ENCODE results near the gene PRIMA1. TPM values are rescaled to one million over a fixed set of nuclear protein-coding genes. Genes with fewer than 3 reads are reported as not detected.

Gene PRIMA1
- total RNA-seq, 1 experiment from 2014 or later: 1.0 TPM

- no peak overlapping the region for H3K4me3 ChIP-seq (ENCODE audit: low read depth, low read length)
- H3K27ac Mint-ChIP-seq (ENCODE audit: unreplicated experiment): no peak overlapping the region
- H3K36me3 Mint-ChIP-seq (ENCODE audit: insufficient read depth, unreplicated experiment): no peaks in the 10 kb centered on the region
- BruUV-seq (replicated peaks): no TSS peak
- H3K4me3 Mint-ChIP-seq (ENCODE audit: unreplicated experiment): no peak overlapping the region
- no peaks in the 10 kb centered on the region for H3K9me3 Mint-ChIP-seq (ENCODE audit: unreplicated experiment)
- no peak for DNase-seq
- ChIA-PET POLR2A (no interaction called here), CTCF (no interaction called here)
- intact Hi-C loops (cut with micrococcal nuclease; ENCODE audit: unreplicated experiment): no loop called here
- TF ChIP-seq CTCF (IDR thresholded peaks at IDR 0.05; ENCODE audit: insufficient read depth in 1 of 2, low read depth in 1 of 2, low read length in 1 of 2, severe bottlenecking in 1 of 2, unreplicated experiment in 1 of 2): no peak
- H3K9me3 ChIP-seq: no peaks in the 10 kb centered on the region
- no peaks in the 10 kb centered on the region for H3K27me3 ChIP-seq (replicated peaks; ENCODE audit: control insufficient read depth, insufficient read depth, low read length)
- no peaks in the 10 kb centered on the region for H3K27me3 Mint-ChIP-seq (ENCODE audit: insufficient read depth, unreplicated experiment)
- no peaks in the 10 kb centered on the region for H3K4me1 ChIP-seq
- no peaks in the 10 kb centered on the region for H3K4me1 Mint-ChIP-seq (ENCODE audit: low read depth, unreplicated experiment)
- no peaks in the 10 kb centered on the region for H3K36me3 ChIP-seq (ENCODE audit: control insufficient read depth, insufficient read depth, low read length)
Observed at GRCh38 chr14:93715279-93715927, 72.9 kb downstream of the PRIMA1 start.

- Histone ChIP-seq H3K4me1 (no peaks in the 10 kb centered on the region), H3K9me3 (no peaks in the 10 kb centered on the region), H3K4me3 (ENCODE audit: low read depth, low read length) (no peak overlapping the region), H3K27me3 (replicated peaks; ENCODE audit: control insufficient read depth, insufficient read depth, low read length) (no peaks in the 10 kb centered on the region), H3K36me3 (ENCODE audit: control insufficient read depth, insufficient read depth, low read length) (no peaks in the 10 kb centered on the region)
- DNase-seq: no peak
- no peaks in the 10 kb centered on the region for H3K4me1 Mint-ChIP-seq (ENCODE audit: low read depth, unreplicated experiment)
- intact Hi-C loops (cut with micrococcal nuclease; ENCODE audit: unreplicated experiment): no loop called here
- BruUV-seq (replicated peaks): no TSS peak
- no peak overlapping the region for H3K4me3 Mint-ChIP-seq (ENCODE audit: unreplicated experiment)
- H3K27me3 Mint-ChIP-seq (ENCODE audit: insufficient read depth, unreplicated experiment): no peaks in the 10 kb centered on the region
- H3K36me3 Mint-ChIP-seq (ENCODE audit: insufficient read depth, unreplicated experiment): no peaks in the 10 kb centered on the region
- TF ChIP-seq CTCF (IDR thresholded peaks at IDR 0.05; ENCODE audit: insufficient read depth in 1 of 2, low read depth in 1 of 2, low read length in 1 of 2, severe bottlenecking in 1 of 2, unreplicated experiment in 1 of 2): no peak
- CTCF ChIA-PET: no interaction called here
- POLR2A ChIA-PET: no interaction called here
- H3K27ac Mint-ChIP-seq (ENCODE audit: unreplicated experiment): no peak overlapping the region
- H3K9me3 Mint-ChIP-seq (ENCODE audit: unreplicated experiment): no peaks in the 10 kb centered on the region
Observed at GRCh38 chr14:93714605-93715004, 73.7 kb downstream of the PRIMA1 start.

GRCh38 chr14:93713726-93714405 is 74.4 kb downstream of the PRIMA1 start:
- H3K36me3 Mint-ChIP-seq (ENCODE audit: insufficient read depth, unreplicated experiment): no peaks in the 10 kb centered on the region
- H3K27ac Mint-ChIP-seq (ENCODE audit: unreplicated experiment): no peak overlapping the region
- intact Hi-C loops (cut with micrococcal nuclease; ENCODE audit: unreplicated experiment): no loop called here
- no peaks in the 10 kb centered on the region for H3K9me3 ChIP-seq
- no peaks in the 10 kb centered on the region for H3K9me3 Mint-ChIP-seq (ENCODE audit: unreplicated experiment)
- TF ChIP-seq CTCF (IDR thresholded peaks at IDR 0.05; ENCODE audit: insufficient read depth in 1 of 2, low read depth in 1 of 2, low read length in 1 of 2, severe bottlenecking in 1 of 2, unreplicated experiment in 1 of 2): no peak
- ChIA-PET CTCF (no interaction called here), POLR2A (no interaction called here)
- peaks cover 5% of the 10 kb centered on the region for H3K4me1 Mint-ChIP-seq (ENCODE audit: low read depth, unreplicated experiment)
- H3K27me3 ChIP-seq (replicated peaks; ENCODE audit: control insufficient read depth, insufficient read depth, low read length): no peaks in the 10 kb centered on the region
- BruUV-seq (replicated peaks): no TSS peak
- H3K4me3 ChIP-seq (ENCODE audit: low read depth, low read length): no peak overlapping the region
- no peak for DNase-seq
- H3K36me3 ChIP-seq (ENCODE audit: control insufficient read depth, insufficient read depth, low read length): no peaks in the 10 kb centered on the region
- no peaks in the 10 kb centered on the region for H3K27me3 Mint-ChIP-seq (ENCODE audit: insufficient read depth, unreplicated experiment)
- no peaks in the 10 kb centered on the region for H3K4me1 ChIP-seq
- no peak overlapping the region for H3K4me3 Mint-ChIP-seq (ENCODE audit: unreplicated experiment)
